ENCODE results near the gene GALNT18. TPM values are rescaled to one million over a fixed set of nuclear protein-coding genes. Genes with fewer than 3 reads are reported as not detected.

Gene GALNT18
- polyA plus RNA-seq, 1 experiment = 4.1 TPM

DNA sequence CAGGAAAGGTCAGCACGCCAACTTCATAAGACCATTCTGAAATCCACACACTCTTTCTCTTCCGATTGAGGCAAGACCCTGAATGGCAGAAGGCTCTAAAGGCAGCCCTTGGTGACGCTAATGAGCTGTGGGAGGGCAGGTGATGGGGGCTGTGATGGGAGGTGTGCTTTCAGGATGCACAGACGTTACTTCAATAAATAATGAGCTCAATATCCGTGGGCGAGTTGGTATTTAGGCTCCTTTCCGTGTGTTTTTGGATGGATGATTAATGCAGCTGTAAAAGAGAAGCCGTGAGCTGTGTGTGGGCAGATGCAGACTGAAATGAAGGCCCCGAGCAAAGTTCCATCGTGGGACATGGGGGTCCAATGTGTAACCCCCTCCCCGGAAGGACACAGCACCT, 138.2 kb downstream of the GALNT18 start:
- TF ChIP-seq, protein P1, sequence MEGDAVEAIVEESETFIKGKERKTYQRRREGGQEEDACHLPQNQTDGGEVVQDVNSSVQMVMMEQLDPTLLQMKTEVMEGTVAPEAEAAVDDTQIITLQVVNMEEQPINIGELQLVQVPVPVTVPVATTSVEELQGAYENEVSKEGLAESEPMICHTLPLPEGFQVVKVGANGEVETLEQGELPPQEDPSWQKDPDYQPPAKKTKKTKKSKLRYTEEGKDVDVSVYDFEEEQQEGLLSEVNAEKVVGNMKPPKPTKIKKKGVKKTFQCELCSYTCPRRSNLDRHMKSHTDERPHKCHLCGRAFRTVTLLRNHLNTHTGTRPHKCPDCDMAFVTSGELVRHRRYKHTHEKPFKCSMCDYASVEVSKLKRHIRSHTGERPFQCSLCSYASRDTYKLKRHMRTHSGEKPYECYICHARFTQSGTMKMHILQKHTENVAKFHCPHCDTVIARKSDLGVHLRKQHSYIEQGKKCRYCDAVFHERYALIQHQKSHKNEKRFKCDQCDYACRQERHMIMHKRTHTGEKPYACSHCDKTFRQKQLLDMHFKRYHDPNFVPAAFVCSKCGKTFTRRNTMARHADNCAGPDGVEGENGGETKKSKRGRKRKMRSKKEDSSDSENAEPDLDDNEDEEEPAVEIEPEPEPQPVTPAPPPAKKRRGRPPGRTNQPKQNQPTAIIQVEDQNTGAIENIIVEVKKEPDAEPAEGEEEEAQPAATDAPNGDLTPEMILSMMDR (IDR thresholded peaks at IDR 0.05; ENCODE audit: insufficient read depth, low read depth, low read length) = no peak
- ChIA-PET CTCF (interaction anchor here (1.7 kb wide), 1 partner anchor 9 kb away, joined by 4 read pairs; no protein-coding TSS in a partner anchor), POLR2A (no interaction called here)
- Histone ChIP-seq H3K27me3 (ENCODE audit: control insufficient read depth, insufficient read depth, low read length) (no peaks in the 10 kb centered on the region; the same call in 1 of the 2 replicates), H3K4me3 (ENCODE audit: low read depth, low read length) (no peak overlapping the region), H3K36me3 (ENCODE audit: control insufficient read depth, insufficient read depth, low read length) (no peaks in the 10 kb centered on the region)
- no peak for DNase-seq (ENCODE audit: low read depth)

DNA sequence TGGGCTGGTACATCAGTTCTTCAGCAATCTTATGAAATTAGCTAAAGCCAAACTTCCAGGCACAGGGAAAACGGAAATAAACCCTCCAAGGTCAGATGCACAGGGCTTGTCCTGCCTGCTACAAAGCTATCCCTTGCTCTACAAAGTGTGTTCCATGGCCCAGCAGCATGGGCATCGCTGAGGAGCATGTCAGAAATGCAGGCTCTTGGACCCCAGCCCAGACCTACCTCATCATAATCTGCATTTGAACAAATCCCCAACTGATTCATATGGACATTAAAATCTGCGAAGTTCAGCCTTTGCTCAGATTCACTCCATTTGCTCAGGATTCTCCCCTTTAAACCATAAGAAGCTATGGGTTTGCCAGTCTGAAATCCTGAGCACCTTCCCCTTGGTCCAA, 139.1 kb downstream of the GALNT18 start:
- CTCF ChIA-PET = interaction anchor here (1.7 kb wide), 1 partner anchor 10 kb away, joined by 4 read pairs; no protein-coding TSS in a partner anchor

DNA sequence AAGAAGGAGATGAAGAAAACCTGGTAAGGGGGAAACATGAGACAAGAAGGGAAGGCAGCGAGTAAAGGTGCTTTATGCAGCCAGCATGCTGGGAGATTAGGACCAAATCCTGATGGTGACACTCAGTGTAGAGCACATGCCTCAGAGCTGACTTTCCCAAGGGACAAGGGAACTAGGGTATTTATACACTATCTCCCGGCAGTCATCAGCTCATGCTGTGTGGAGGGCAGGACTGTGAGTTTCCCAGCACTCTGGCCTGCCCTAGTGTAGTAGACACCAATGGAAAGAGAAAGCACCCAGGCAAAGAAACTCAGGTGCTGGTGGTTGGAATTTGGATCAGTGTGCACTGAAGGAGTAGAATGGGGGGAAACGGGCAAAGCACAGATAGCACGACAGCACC, 140.4 kb downstream of the GALNT18 start:
- TF ChIP-seq, protein P1 (IDR thresholded peaks at IDR 0.05; ENCODE audit: insufficient read depth, low read depth, low read length) = no peak
- ChIA-PET POLR2A (no interaction called here), CTCF (no interaction called here)
- Histone ChIP-seq H3K4me3 (ENCODE audit: low read depth, low read length) (no peak overlapping the region), H3K27me3 (ENCODE audit: control insufficient read depth, insufficient read depth, low read length) (no peaks in the 10 kb centered on the region; the same call in 1 of the 2 replicates), H3K36me3 (ENCODE audit: control insufficient read depth, insufficient read depth, low read length) (no peaks in the 10 kb centered on the region)
- DNase-seq (ENCODE audit: low read depth) = no peak

More for the DNA sequence above, 139.1 kb downstream of the GALNT18 start:
- H3K36me3 ChIP-seq (ENCODE audit: control insufficient read depth, insufficient read depth, low read length) = no peaks in the 10 kb centered on the region
- no peak overlapping the region for H3K4me3 ChIP-seq (ENCODE audit: low read depth, low read length)
- no peak for DNase-seq (ENCODE audit: low read depth)
- H3K27me3 ChIP-seq (ENCODE audit: control insufficient read depth, insufficient read depth, low read length) = no peaks in the 10 kb centered on the region; the same call in 1 of the 2 replicates
- POLR2A ChIA-PET = no interaction called here
- TF ChIP-seq, protein P1 (IDR thresholded peaks at IDR 0.05; ENCODE audit: insufficient read depth, low read depth, low read length) = no peak

DNA sequence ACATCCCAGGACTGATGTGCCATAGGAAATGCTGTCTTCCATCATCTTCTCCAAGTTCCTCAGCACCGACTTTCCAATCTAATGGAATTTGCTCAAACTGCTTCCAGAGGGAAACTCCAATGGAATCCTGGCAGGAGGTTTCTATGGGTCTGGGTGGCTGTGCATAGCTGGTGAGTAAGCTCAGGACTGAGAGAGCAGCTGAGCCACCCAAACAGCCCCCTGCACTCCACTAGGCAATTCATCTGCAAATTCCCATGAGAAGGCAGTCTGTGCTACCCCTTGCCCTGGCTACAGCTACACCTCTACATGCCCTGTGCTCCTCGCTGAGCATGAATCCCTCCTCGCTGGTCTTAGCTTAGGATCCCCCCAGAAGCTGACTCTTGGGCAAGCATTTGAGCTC, 140.8 kb downstream of the GALNT18 start:
- Histone ChIP-seq H3K36me3 (ENCODE audit: control insufficient read depth, insufficient read depth, low read length) (no peaks in the 10 kb centered on the region), H3K27me3 (ENCODE audit: control insufficient read depth, insufficient read depth, low read length) (no peaks in the 10 kb centered on the region; the same call in 1 of the 2 replicates), H3K4me3 (ENCODE audit: low read depth, low read length) (no peak overlapping the region)
- ChIA-PET CTCF (no interaction called here), POLR2A (no interaction called here)
- TF ChIP-seq, protein P1 (IDR thresholded peaks at IDR 0.05; ENCODE audit: insufficient read depth, low read depth, low read length) = no peak
- DNase-seq (ENCODE audit: low read depth) = no peak

DNA sequence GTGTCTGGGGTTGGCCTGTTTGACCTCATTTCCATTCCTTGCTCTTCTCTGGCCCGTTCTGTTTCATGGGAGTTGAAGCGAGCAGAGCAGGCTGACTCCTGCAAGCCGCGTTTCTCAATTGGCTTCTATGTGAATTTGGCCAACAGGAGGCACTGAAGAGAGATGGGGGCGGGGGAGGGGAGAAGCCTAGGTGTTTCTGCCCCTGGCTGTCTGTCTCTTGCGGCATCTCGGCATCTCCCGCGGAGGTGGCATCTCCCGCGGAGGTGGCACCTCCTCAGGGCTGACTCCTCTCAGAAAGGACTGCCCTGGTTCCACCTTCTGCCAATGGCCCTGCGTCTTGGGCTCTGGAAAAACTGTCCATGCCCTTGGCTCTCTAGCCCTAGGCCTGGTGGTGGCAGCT, 143.1 kb downstream of the GALNT18 start:
- ChIA-PET POLR2A (no interaction called here), CTCF (no interaction called here)
- no peak for DNase-seq (ENCODE audit: low read depth)
- no peaks in the 10 kb centered on the region for H3K36me3 ChIP-seq (ENCODE audit: control insufficient read depth, insufficient read depth, low read length)
- no peak overlapping the region for H3K4me3 ChIP-seq (ENCODE audit: low read depth, low read length)
- no peaks in the 10 kb centered on the region; the same call in 1 of the 2 replicates for H3K27me3 ChIP-seq (ENCODE audit: control insufficient read depth, insufficient read depth, low read length)
- TF ChIP-seq, protein P1 (IDR thresholded peaks at IDR 0.05; ENCODE audit: insufficient read depth, low read depth, low read length) = no peak
